HEK293T (cell line): Measurements from ENCODE around the gene THEM4.

Experiments used
- BHLHE40 ChIP-seq: fragments of 450-650 bp; IDR thresholded peaks from 2 replicates; pipeline ENCODE4 v1.6.1; 2016; ENCODE audit warnings: mild to moderate bottlenecking, moderate library complexity, borderline replicate concordance
- L3MBTL2 ChIP-seq: fragments of 450-650 bp; conservative IDR thresholded peaks from 2 replicates; pipeline ENCODE4 v1.6.1; 2016; ENCODE audit warnings: mild to moderate bottlenecking

GRCh38 chr1:151905070-151905442, 4.3 kb downstream of the THEM4 start:
- TF ChIP-seq L3MBTL2: no peak
- no peak for TF ChIP-seq BHLHE40
